Activated CD8-positive, alpha-beta memory T cell treated with anti-CD3 and anti-CD28 coated beads for 4 hours (primary cell): ENCODE data around the gene TMEM108.

Source experiments
- DNase-seq, 2 donors: peaks; one replicate each; pipeline ENCODE4 v3.0.0-alpha.2; 2020; ENCODE audit warnings: low read depth in 2 of 2

TMEM108 gene

DNA sequence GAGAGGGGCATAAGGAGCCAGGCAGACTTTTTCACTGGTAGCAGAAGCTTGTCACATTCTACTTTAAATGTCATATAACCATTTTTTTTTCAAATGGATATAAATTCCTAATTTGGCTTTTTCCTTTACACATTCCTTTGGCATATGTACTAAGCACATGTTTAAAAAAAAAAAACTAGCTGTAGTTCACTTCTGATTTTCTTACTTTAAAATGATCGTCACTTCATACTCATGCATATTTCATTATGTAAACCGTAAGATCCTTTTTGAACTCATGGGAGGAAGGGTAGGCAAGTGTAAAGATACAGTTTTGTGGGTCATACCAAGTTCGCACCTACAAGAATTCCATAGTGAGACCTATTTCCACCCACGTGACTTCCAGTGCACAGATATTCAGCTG is 316.5 kb downstream of the TMEM108 start:
- no peak for DNase-seq

DNA sequence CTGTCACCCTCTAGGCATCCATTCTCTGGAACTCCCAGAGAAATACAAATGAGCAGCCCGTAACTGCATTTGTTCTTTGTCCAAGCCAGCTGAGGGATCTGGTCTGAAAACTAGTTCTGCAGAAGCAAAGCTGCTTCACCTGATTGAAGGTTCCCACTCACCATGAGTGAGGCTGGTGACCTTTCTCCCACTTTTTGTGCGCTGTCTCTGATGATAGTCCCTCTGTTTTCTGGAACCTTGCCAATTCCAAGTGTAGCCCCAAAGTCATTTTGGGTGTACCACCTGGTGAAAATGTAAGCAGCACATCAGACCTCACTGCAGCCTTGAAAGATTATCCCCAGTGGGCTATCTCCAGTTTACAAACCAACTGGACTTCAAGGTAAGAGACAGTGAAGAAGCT is 322.3 kb downstream of the TMEM108 start:
- no peak for DNase-seq

DNA sequence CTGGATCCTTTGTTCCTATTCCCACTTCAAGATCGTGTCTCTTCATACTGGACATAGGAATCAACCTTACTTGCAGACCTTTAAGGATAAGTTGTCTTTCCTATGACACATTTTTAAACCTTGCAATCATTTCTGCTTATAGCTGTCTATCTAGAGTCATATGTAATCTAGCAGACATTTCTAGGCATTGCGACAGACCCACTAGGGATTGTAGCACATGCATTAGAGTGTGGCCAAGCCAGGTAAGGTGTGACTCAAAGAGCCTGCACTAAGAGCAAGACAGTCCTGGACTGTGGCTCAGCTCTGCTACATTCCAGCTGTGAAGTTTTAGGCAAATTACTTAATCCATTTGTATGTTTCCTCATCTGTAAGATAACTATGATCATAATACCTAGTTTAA is 322.8 kb downstream of the TMEM108 start:
- DNase-seq: no peak

DNA sequence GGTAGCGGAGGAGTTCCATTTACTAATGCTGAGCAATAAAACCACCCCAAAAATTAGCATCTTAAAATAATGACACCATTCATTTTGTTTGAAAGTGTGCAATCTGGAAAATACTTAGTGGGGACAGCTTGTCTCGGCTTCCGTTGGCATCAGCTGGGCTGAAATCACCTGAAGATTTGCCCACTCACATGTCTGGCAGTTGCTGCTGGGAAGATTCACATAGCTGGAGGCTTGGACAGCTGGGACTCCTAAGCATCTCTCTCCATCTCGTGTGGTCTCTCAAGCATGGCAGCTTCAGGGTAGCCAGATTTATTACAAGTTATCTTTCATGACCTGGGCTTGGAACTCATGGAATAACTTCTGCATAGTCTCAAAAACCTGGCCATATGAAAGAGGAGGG is 323.2 kb downstream of the TMEM108 start:
- DNase-seq: no peak

DNA sequence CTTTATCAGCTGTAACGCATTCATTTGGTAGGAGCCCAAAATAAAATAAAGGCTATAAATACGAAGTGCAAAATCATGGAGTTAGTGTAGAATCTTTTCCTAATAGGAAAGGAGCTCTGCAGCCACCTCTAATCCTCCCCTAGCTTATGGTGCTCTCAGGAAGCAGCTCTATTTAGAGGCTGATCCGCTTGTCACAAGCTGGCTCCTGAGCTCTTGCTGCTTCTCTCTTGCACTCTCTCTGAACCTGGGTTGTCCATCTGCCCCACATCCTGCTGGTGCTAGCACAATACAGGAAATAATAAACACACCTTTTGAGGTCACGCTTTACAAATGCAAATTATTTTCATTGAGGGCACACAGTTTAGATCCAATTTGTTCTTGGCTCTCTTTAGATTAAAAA is 324.3 kb downstream of the TMEM108 start:
- no peak for DNase-seq

DNA sequence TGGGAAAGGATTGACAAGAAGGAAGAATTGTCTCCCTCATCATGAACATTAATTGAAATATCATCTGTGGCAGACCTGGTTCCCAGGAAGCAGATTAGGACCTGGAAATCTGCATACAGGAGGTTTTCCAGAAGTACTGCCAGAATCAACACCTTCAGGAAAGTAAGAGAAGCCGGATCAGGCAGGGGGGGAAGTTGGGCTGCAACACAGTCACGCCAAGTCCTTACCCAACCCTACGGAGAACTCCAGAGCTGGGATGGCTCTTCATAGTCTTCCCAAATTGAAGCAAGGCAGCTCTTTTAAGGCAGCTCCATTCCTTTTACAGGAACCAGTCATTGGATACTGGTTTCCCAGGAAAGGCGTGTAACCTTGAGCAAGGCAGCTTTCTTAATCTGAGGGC is 326.5 kb downstream of the TMEM108 start:
- no peak for DNase-seq

DNA sequence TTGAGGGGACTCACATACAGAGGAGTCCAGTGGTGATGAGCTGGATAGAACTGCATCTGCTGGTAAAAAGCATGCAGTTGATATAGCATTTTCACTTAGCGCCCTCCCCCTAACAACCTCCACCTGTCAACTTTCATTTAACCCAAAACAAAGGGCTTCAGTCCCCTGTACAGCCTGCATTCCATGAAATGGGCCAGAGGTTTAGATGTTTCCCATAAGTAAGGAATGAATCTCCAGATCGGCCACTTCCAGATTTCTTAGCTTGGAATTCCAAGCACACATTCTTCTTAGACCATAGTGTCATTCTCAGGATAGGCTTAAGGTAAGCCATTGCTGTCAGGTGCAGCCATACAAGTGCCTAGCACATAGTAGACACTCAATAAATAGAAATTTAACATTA is 328.7 kb downstream of the TMEM108 start:
- no peak for DNase-seq

DNA sequence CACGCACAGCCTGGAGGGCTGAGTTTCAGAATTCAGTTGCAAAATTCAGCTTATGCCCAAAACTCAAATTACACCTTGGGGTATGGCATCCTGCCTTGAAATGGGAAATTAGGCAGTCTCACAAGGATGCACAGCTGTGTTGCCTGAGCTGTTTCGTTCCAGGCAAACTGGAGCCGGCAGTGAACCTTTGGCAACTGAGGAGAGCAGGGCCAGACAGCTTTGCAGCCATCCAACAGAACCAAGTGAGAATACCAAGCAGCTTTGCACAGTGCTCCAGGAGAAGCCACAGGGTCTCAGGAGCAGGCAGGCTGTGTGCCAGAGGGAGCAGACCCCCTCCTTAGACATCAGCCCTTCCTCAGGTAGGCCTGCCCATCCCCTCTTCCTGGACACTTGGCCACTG is 329.2 kb downstream of the TMEM108 start:
- DNase-seq: no peak

DNA sequence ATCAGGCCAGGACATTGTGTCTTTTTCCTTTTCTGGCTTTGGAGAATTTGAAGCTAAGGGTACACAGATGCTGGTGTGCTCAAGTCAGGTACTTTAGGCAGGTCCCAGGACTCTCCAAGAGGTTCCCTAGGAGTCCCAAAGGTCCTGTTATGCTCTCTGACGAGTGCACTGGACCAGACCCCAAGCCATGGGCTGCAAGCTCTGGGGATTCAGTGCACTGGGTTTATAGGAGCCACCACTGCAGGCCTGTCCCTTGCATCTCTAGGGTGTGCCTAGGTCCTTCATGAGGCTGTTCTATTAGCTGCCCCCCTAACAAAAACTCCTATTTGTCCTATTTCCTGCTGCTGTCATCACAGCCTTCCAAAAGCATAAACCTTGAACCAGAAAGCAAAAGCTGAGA is 329.8 kb downstream of the TMEM108 start:
- DNase-seq: no peak

DNA sequence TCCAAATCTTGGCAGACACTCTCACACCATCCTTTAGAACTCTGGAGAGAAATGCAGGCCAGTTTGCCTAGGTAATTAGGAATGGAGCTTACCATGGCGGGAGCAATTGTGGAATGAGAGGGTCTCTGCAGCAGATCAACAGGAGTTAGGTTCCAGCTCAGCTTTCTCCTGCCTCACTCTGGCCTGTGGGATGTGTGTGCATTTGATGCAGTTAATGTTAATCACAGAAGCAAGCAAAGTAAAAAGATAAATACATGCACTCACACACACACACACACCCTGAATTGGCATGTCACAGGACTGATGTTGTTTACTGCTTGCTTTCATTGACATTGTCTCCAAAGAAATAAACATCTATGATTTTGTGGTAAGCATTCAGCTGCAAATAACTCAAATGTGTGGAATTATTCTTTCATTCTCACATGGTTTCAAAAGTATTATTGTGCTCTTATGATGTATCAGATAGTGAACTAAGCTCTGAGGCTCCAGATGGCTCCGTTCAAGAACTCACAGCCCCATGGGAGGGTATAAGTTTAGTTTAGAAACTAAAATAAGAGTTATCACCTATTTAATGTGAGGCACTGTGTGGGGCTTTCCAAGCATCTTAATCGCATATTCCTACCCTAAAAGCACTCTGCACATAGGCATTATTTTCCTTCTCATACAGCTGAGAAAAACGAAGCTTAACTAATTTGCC is 330.3 kb downstream of the TMEM108 start:
- no peak for DNase-seq

DNA sequence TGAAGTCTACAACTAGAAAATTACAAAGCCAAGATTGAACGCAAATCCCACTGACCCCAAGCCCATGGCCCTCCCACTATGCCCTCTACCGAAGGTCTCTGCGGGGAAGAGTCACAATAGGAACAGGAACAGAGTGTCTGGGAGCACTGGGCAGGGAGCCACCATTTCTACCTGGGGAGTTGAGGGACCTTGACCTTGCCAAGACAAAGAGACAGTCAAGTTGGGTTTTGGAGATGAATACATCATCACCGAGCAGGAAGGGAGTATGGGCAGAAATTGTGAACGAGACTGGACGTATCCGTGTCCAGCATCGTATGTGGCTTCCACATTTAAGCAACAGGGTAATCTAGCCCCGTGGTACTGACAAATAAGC is 330.9 kb downstream of the TMEM108 start:
- no peak for DNase-seq

DNA sequence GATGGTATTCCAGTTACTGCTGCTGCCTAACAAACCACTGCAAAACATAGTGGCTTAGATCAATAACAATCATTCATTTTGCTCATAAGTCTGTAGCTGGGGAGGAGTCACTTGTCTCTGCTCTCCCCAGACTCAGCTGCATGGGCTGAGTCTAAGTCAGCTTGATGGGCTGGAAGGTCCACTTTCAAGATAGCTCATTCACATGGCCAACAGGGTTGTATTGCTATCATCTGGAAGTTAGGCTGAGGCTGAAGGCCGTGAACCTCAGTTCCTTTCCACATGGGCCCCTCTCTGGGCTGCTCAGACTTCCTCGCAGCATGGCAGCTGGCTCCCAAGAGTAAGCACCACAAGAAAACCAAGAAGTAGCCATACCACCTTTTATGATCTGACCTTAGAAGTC is 333.0 kb downstream of the TMEM108 start:
- no peak for DNase-seq

DNA sequence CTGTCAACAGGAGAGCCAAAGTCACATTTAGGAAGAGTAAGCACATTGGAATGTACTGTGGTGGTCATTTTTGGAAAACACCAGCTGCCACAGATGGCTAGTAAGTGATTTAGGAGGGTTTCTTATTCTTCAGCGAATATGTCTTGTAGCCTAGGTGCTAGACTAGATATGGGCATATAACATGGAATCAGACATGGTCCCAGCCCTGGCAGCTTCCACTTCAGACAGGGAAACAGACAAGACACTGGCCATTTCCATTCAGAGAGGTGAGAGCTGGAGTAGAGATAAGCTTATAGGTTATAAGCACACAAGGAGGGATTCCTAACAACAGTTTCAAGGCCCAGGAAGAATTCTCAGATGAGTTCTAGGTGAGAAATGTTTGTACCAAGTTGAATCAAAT is 333.5 kb downstream of the TMEM108 start:
- DNase-seq: no peak

DNA sequence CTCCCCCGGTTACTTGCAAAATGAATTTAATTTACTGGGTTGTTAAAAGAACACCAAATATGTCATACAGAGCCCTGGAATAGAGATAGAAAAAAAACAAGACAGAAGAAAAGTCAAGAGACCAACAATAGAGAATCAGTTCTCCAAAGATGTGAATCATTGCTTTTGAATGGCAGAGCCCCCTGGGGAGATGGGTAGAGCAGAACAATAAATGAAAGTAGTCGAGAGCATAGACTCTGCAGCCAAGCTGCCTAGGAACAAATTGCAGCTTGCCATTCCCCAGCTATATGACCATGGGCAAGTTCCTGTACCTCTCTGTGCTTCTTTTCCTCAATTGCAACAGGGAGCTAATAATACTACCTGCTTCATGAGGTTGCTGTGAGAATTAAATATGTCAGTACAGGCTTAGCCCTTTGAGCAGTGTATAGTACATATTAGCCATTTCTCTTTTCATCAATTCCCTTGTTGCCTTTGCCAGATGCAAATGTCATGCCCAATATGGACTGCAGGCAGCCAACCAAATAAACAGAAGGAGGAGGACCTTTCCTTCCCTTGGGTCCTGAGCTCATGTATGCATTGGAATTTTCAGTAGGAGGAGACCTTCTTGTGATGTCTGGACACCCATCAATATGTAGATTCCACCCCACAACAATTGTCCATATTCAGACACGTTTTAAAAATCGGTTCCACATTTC is 336.7 kb downstream of the TMEM108 start:
- no peak for DNase-seq

DNA sequence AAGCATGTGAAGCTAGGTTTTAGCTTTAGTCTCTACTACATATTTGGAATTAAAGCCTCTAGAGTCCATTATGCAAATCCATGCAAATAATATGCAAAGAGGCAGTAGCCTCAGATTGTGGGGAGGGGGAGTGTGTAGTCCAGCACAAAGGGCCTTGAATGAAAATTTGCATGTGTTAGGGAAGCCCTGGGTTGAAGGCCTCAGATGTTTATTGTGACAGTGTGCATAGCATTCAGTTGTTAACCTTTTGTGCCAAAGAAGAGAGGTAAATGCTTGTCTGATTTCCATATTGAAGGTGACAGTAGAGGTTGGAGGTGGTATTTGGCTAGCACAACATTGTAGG is 337.2 kb downstream of the TMEM108 start:
- DNase-seq: no peak

DNA sequence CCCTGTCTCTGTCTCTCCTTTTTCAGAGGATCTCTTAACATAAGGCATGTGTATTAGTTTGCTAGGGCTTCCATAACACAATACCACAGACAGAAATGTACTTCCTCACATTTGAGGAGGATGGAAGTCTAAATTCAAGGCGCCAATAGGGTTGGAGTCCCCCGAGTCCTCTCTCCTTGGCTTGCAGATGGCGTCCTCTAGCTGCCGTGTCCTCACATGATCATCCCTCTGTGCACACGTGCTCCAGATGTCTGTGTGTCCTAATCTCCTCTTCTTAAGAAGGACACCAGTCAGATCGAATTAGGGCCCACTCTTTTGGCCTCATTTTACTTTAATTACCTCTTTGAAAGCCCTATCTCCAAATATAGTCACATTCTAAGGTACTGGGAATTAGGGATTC is 338.6 kb downstream of the TMEM108 start:
- DNase-seq: no peak

DNA sequence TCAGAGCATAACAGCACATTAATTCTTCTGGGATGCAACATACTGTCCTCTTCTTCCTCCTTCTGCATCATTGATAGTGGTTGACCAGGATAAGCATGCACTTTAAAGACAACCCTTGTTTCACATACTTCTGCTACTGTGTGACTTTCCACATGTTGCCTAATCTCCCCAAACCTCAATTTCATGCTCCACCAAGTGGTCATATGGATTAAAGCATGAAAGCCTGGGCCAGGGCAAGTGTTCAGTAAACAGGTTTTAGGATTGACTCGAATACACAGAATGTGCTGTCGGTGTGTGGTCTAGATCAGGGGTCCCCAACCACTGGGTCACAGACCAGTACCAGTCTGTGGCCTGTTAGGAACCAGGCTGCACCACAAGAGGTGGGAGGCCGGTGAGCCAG is 339.2 kb downstream of the TMEM108 start:
- DNase-seq: no peak

DNA sequence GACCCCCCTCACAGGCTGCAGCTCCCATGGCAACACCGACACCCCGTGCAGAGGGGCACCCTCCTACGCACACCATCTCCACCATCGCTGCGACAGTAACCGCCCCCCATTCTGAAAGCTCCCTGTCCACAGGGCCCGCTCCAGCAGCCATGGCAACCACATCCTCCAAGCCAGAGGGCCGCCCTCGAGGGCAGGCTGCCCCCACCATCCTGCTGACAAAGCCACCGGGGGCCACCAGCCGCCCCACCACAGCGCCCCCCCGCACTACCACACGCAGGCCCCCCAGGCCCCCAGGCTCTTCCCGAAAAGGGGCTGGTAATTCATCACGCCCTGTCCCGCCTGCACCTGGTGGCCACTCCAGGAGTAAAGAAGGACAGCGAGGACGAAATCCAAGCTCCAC is 341.7 kb downstream of the TMEM108 start:
- DNase-seq: no peak

DNA sequence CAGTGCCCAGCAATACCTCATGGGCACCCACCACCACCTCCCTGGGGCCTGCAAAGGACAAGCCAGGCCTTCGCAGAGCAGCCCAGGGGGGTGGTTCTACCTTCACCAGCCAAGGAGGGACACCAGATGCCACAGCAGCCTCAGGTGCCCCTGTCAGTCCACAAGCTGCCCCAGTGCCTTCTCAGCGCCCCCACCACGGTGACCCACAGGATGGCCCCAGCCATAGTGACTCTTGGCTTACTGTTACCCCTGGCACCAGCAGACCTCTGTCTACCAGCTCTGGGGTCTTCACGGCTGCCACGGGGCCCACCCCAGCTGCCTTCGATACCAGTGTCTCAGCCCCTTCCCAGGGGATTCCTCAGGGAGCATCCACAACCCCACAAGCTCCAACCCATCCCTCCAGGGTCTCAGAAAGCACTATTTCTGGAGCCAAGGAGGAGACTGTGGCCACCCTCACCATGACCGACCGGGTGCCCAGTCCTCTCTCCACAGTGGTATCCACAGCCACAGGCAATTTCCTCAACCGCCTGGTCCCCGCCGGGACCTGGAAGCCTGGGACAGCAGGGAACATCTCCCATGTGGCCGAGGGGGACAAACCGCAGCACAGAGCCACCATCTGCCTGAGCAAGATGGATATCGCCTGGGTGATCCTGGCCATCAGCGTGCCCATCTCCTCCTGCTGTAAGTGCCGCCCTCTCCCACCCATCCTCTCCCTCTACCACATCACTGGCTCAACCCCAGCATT is 342.5 kb downstream of the TMEM108 start:
- no peak for DNase-seq

DNA sequence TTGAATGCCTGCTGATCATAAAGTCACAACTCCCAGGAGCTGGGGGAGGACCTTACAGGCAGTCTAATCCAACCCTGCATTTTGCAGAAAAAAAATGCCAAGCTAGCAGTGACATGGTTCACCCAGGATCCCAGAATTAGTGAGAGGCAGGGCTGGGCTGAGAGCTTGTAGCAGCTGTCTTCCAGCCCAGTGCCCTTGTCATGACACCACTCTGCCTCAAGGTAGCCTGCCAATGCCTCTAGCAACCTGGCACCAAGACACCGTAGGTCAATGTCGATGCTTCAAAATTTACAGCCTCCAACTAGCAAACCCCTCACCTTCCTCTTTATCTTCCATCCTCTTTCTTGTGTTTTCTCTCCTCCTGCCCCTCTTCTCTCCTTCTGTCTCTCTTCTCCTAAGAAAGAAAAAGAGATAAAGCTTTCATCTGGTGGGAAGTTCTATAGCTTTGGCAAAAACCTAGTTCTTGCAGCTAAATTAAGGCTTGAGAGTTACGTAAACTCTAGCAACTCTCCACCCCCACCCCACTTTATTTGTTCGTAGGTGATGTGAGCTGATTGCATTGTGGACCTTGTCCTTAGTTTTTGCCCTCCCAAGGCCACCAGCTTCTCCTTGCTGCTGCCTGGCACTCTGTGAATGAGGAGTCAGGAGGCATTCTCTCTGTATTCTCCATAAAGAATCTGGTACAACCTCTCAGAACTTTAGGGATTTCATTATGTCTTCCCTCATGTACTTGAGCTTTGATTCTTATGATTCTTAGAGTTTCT is 343.3 kb downstream of the TMEM108 start:
- DNase-seq: no peak

DNA sequence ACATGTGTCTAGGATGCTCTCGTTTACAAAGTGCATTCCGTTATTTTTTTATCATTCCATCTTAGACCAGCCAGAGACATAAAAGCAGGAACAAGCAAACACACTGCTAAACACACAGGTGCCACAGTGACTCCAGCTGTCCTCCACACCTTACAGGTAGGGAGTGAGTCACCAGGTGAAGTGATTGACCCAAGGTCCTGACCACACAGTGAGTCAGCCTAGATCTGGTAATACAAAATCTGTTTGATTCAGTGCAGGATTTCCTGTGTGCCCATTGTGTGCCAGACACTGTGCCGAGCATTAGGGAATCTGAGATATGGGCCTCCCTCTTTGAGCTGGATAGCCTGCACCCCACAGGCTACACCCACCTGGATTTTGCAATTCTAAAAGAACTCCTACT is 345.0 kb downstream of the TMEM108 start:
- DNase-seq: no peak

DNA sequence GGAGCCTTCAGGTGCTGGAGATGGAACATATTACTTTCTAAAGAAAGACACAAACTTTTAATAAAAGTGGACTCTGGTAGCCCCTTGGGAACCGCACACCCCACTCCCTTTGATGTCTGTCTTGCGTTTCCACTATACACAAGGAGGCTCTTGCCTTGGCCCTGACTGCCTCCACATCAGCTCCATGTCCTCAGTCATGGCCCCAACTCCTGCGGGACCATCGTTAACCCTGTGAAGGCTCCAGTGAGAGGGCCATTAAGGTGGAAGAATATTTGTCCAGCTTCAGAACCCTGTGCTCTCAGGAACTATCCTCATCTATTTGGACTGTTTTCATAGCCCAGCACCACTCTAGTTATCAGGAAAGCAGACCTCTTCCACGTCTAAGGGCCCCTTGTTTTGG is 345.6 kb downstream of the TMEM108 start:
- no peak for DNase-seq
